SK-N-SH (cell line): ENCODE results near the gene ATP6V1G1. TPM values are rescaled to one million over a fixed set of nuclear protein-coding genes. Genes with fewer than 3 reads are reported as not detected.

ENCODE experiments used
- CTCF ChIA-PET: fragments of 300-600, 350-600 bp; formaldehyde crosslinking; extraction: SDS; loops from one replicate; lab custom pipeline; 2021; lab: Yijun Ruan, JAX
- POLR2A ChIA-PET: fragments of 350-600 bp; sonication (Branson Sonifier 250); formaldehyde crosslinking; extraction: SDS; loops from one replicate; lab custom pipeline; 2020; ENCODE audit warnings: antibody characterized with exemption, inconsistent platforms; lab: Yijun Ruan, JAX
- DNase-seq: peaks from one replicate; pipeline ENCODE4 v3.0.0; 2012
- H2AFZ ChIP-seq: fragments of 200-600 bp; sonication (generic); 2 replicates; pipeline ENCODE4 v1.8.1; 2016; ENCODE audit warnings: antibody characterized with exemption, mild to moderate bottlenecking, low read depth
- H3F3A ChIP-seq: fragments of 200-600 bp; sonication (generic); replicated peaks from 2 replicates; pipeline ENCODE3; 2016; ENCODE audit warnings: antibody characterized with exemption, mild to moderate bottlenecking; ENCODE audit not compliant: insufficient read depth
- H3K27ac ChIP-seq, 2 experiments: fragments of 200-500 bp in 1 of 2; fragments of 200-600 bp in 1 of 2; sonication (Bioruptor generic) in 1 of 2; sonication (generic), shearing (Covaris generic) in 1 of 2; 2 replicates each; pipeline versions ENCODE4 v1.5.1 to v1.6.1; 2014 to 2016; ENCODE audit warnings: low read depth in 2 of 2, inconsistent platforms in 1 of 2, low read length in 1 of 2, mild to moderate bottlenecking in 1 of 2, mixed read lengths in 1 of 2
- H3K27me3 ChIP-seq: fragments of 200-600 bp; sonication (generic), shearing (Covaris generic); 2 replicates; pipeline ENCODE4 v1.6.1; 2016; ENCODE audit warnings: mixed run types; ENCODE audit not compliant: insufficient read depth
- H3K36me3 ChIP-seq, 2 experiments: fragments of 200-500 bp in 1 of 2; fragments of 200-600 bp in 1 of 2; sonication (Bioruptor generic) in 1 of 2; sonication (generic) in 1 of 2; replicated peaks in 1 of 2; 2 replicates each; pipeline versions ENCODE3 to v1.5.1; 2014 to 2016; ENCODE audit warnings: low read length in 1 of 2, mild to moderate bottlenecking in 1 of 2; ENCODE audit not compliant: insufficient read depth in 2 of 2, control insufficient read depth in 1 of 2
- H3K4me1 ChIP-seq, 2 experiments: fragments of 200-500 bp in 1 of 2; fragments of 200-600 bp in 1 of 2; sonication (Bioruptor generic) in 1 of 2; sonication (generic), shearing (Covaris generic) in 1 of 2; 2 replicates each; pipeline versions ENCODE4 v1.5.1 to v1.6.1; 2014 to 2016; ENCODE audit warnings: low read depth in 1 of 2, low read length in 1 of 2, mixed run types in 1 of 2; ENCODE audit not compliant: insufficient read depth in 2 of 2, control insufficient read depth in 1 of 2
- H3K4me2 ChIP-seq: fragments of 200-600 bp; sonication (generic), shearing (Covaris generic); 2 replicates; pipeline ENCODE4 v1.6.1; 2017; ENCODE audit warnings: mixed run types
- H3K4me3 ChIP-seq, 2 experiments: fragments of 200-500 bp in 1 of 2; fragments of 200-600 bp in 1 of 2; sonication (Bioruptor generic) in 1 of 2; sonication (generic), shearing (Covaris generic) in 1 of 2; 2 replicates each; pipeline versions ENCODE4 v1.5.1 to v1.8.1; 2014 to 2016; ENCODE audit warnings: low read depth in 2 of 2, inconsistent platforms in 1 of 2, low read length in 1 of 2, mild to moderate bottlenecking in 1 of 2, mixed read lengths in 1 of 2, moderate library complexity in 1 of 2
- H3K79me2 ChIP-seq: fragments of 200-600 bp; sonication (generic); 2 replicates; pipeline ENCODE4 v1.8.1; 2017; ENCODE audit warnings: mild to moderate bottlenecking; ENCODE audit not compliant: insufficient read depth
- H3K9ac ChIP-seq: fragments of 200-600 bp; sonication (generic); 2 replicates; pipeline ENCODE4 v1.6.1; 2017; ENCODE audit warnings: mixed run types
- H3K9me2 ChIP-seq: fragments of 200-600 bp; sonication (generic); 2 replicates; pipeline ENCODE4 v1.6.1; 2017; ENCODE audit warnings: mixed run types
- H3K9me3 ChIP-seq: fragments of 200-600 bp; sonication (generic); 2 replicates; pipeline ENCODE4 v1.6.1; 2017; ENCODE audit warnings: mixed run types, mild to moderate bottlenecking, moderate library complexity
- H4K20me1 ChIP-seq: fragments of 200-600 bp; sonication (generic); 2 replicates; pipeline ENCODE4 v1.6.1; 2017; ENCODE audit warnings: mild to moderate bottlenecking, mixed run types; ENCODE audit not compliant: insufficient read depth
- CTCF ChIP-seq: fragments of 200-600 bp; sonication (generic); IDR thresholded peaks from 2 replicates; pipeline ENCODE4 v1.6.1; 2017; ENCODE audit warnings: antibody characterized with exemption, mild to moderate bottlenecking, moderate library complexity
- EP300 ChIP-seq, 2 experiments: IDR thresholded peaks; 2 replicates each; pipeline versions ENCODE4 v1.4.0 to v1.6.1; 2012; ENCODE audit warnings: borderline replicate concordance in 1 of 2, low read depth in 1 of 2, low read length in 1 of 2
- EZH2phosphoT487 ChIP-seq: fragments of 200-600 bp; sonication (generic); IDR thresholded peaks from 2 replicates; pipeline ENCODE4 v1.6.1; 2017; ENCODE audit warnings: low read depth, mixed run types, mild to moderate bottlenecking, antibody characterized with exemption, moderate library complexity, borderline replicate concordance
- FOXJ3 ChIP-seq: sonication (generic); formaldehyde crosslinking; IDR thresholded peaks from 2 replicates; pipeline ENCODE4 v1.5.1; 2020; ENCODE audit warnings: mild to moderate bottlenecking, missing genetic modification reagents
- GABPA ChIP-seq: IDR thresholded peaks from 2 replicates; pipeline ENCODE4 v1.4.0; 2012; ENCODE audit warnings: low read depth, mild to moderate bottlenecking
- GATA2 ChIP-seq: sonication (generic); formaldehyde crosslinking; IDR thresholded peaks from 2 replicates; pipeline ENCODE4 v1.5.0; 2020; ENCODE audit warnings: mild to moderate bottlenecking, missing genetic modification reagents
- MEF2A ChIP-seq: IDR thresholded peaks from 2 replicates; pipeline ENCODE4 v1.4.0; 2012; ENCODE audit warnings: low read depth, borderline replicate concordance
- RAD21 ChIP-seq: IDR thresholded peaks from 2 replicates; pipeline ENCODE4 v1.6.1; 2012; ENCODE audit warnings: mild to moderate bottlenecking, low read length
- RCOR1 ChIP-seq: fragments of 150-350 bp; IDR thresholded peaks from 2 replicates; pipeline ENCODE4 v1.6.1; 2017; ENCODE audit warnings: antibody characterized with exemption, low read length
- RFX5 ChIP-seq: IDR thresholded peaks from 2 replicates; pipeline ENCODE4 v1.6.1; 2012; ENCODE audit warnings: mild to moderate bottlenecking, improper control_type of control experiment, low read length
- RXRA ChIP-seq: IDR thresholded peaks from 2 replicates; pipeline ENCODE4 v1.4.0; 2012; ENCODE audit warnings: low read depth, mild to moderate bottlenecking, borderline replicate concordance
- SMC3 ChIP-seq: IDR thresholded peaks from 2 replicates; pipeline ENCODE4 v1.6.1; 2012; ENCODE audit warnings: low read depth, low read length, improper control_type of control experiment
- TCF12 ChIP-seq: IDR thresholded peaks from 2 replicates; pipeline ENCODE4 v1.4.0; 2012
- USF1 ChIP-seq: IDR thresholded peaks from 2 replicates; pipeline ENCODE4 v1.4.0; 2012; ENCODE audit warnings: low read depth, borderline replicate concordance
- USF2 ChIP-seq: fragments of 150-350 bp; IDR thresholded peaks from 2 replicates; pipeline ENCODE4 v1.6.1; 2017; ENCODE audit warnings: antibody characterized with exemption, low read length, low read depth, borderline replicate concordance
- ZBTB33 ChIP-seq: IDR thresholded peaks from 2 replicates; pipeline ENCODE4 v1.4.0; 2012; ENCODE audit warnings: low read depth, borderline replicate concordance
- WGBS: methylation state at CpG from one replicate; pipeline ENCODE4 v1.1.6; 2017; ENCODE audit warnings: low lambda C conversion rate; 5-methylcytosine and 5-hydroxymethylcytosine counted together
- polyA plus RNA-seq, 3 experiments: library from polyadenylated mRNA; depleted of rRNA; stranded (reverse); fragments of >200 nt; gene quantifications; 2 replicates each; pipeline ENCODE4 v1.2.3, GENCODE V29; 2012

Gene ATP6V1G1
- polyA plus RNA-seq, 1 of the 3 experiments (the other 2 are of a cell fraction) = 119 TPM

- peaks cover 4 to 13% of the 10 kb centered on the region in 2 experiments; a peak in 1 of 4 replicates for H3K4me1 ChIP-seq
- no peak overlapping the region for H3K9ac ChIP-seq
- H2AFZ ChIP-seq = no peak overlapping the region
- no peaks in the 10 kb centered on the region for H4K20me1 ChIP-seq
- no peaks in the 10 kb centered on the region for H3K36me3 ChIP-seq
- H3K4me3 ChIP-seq = no peak overlapping the region
- no peak overlapping the region for H3K4me2 ChIP-seq
- no peak for DNase-seq
- POLR2A ChIA-PET = no interaction called here
- no peaks in the 10 kb centered on the region for H3K79me2 ChIP-seq
- H3K9me2 ChIP-seq = no peaks in the 10 kb centered on the region
- H3K27ac ChIP-seq = no peak overlapping the region
- no peaks in the 10 kb centered on the region for H3K9me3 ChIP-seq
- no peaks in the 10 kb centered on the region for H3F3A ChIP-seq
- CTCF ChIA-PET = interaction anchor here (1.2 kb wide), 1 partner anchor 407 kb away, joined by 3 read pairs; no protein-coding TSS in a partner anchor
- WGBS = 87% methylated on average over 6 of the region's 6 CpGs
- no peaks in the 10 kb centered on the region for H3K27me3 ChIP-seq
- TF ChIP-seq USF1 (no peak), RCOR1 (no peak), RFX5 (no peak), EP300 (IDR thresholded peaks at IDR 0.05; ENCODE audit: borderline replicate concordance in 1 of 2, low read depth in 1 of 2, low read length in 1 of 2) (no peak), RAD21 (no peak), GABPA (no peak), MEF2A (no peak), USF2 (no peak), TCF12 (no peak), GATA2 (no peak), SMC3 (no peak), EZH2phosphoT487 (no peak), RXRA (no peak), ZBTB33 (no peak), FOXJ3 (no peak), CTCF (no peak)
These were observed 20.3 kb downstream of the ATP6V1G1 start for GRCh38 chr9:114607671-114608524.
